Measurements from ENCODE around the gene LRRC74B. TPM values are rescaled to one million over a fixed set of nuclear protein-coding genes. Genes with fewer than 3 reads are reported as not detected.
"Not testable (repeated sequence)": the region's sequence is repeated elsewhere in the genome, so short reads cannot be mapped to it uniquely, and the experiment has no call there.

LRRC74B gene
- total RNA-seq, 1 experiment from 2014 or later, result not detected

DNA sequence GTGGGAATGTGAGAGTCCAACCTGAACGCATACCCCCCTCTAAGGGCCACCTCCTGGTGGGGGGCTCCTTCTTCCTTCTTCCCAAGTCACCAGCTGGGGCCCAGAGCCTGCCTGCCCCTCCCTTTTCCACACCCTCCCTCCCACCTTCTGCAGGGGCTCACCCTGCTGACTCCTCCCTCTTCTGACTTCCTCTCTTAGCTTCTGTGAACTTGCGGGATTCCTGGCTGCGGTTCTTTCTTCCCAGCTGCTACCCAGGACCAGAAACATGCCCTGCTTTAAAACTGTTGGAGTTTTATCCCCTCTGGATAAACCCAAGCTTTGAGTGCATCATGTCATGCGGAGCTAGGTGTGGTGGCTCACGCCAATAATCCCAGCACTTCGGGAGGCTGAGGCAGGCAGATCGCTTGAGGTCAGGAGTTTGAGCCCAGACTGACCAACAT, 10.2 kb downstream of the LRRC74B start:
- no peaks in the 10 kb centered on the region for H3K79me2 ChIP-seq (ENCODE audit: low read depth)
- H3K9me3 ChIP-seq (ENCODE audit: insufficient read depth, low read depth), result no peaks in the 10 kb centered on the region
- H3K4me3 ChIP-seq, result no peak overlapping the region
- no peak for TF ChIP-seq EZH2 (IDR thresholded peaks at IDR 0.05; ENCODE audit: low read depth)
- TF ChIP-seq, protein P1, sequence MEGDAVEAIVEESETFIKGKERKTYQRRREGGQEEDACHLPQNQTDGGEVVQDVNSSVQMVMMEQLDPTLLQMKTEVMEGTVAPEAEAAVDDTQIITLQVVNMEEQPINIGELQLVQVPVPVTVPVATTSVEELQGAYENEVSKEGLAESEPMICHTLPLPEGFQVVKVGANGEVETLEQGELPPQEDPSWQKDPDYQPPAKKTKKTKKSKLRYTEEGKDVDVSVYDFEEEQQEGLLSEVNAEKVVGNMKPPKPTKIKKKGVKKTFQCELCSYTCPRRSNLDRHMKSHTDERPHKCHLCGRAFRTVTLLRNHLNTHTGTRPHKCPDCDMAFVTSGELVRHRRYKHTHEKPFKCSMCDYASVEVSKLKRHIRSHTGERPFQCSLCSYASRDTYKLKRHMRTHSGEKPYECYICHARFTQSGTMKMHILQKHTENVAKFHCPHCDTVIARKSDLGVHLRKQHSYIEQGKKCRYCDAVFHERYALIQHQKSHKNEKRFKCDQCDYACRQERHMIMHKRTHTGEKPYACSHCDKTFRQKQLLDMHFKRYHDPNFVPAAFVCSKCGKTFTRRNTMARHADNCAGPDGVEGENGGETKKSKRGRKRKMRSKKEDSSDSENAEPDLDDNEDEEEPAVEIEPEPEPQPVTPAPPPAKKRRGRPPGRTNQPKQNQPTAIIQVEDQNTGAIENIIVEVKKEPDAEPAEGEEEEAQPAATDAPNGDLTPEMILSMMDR (conservative IDR thresholded peaks at IDR 0.05), result no peak
- BruUV-seq (replicated peaks), result no TSS peak
- no peaks in the 10 kb centered on the region for H4K20me1 ChIP-seq (ENCODE audit: insufficient read depth)
- no peaks in the 10 kb centered on the region for H3K9me2 ChIP-seq (ENCODE audit: insufficient read depth)
- no peak overlapping the region for H3K4me2 ChIP-seq
- no peaks in the 10 kb centered on the region for H3K4me1 ChIP-seq (replicated peaks; ENCODE audit: insufficient read depth)
- no peak for DNase-seq
- H3F3A ChIP-seq (ENCODE audit: insufficient read depth, low read depth), result no peaks in the 10 kb centered on the region
- H3K27me3 ChIP-seq (ENCODE audit: insufficient read depth, low read depth), result no peaks in the 10 kb centered on the region
- ChIA-PET CTCF (no interaction called here), POLR2A (ENCODE audit: unreplicated experiment) (interaction anchor here (0.6 kb wide), 1 partner anchor 89 kb away, joined by 6 read pairs; the partner anchor contains the start of gene AIFM3)
- H3K36me3 ChIP-seq (ENCODE audit: low read depth), result no peaks in the 10 kb centered on the region
- intact Hi-C loops (cut with micrococcal nuclease; ENCODE audit: unreplicated experiment), result no loop called here
- no peak overlapping the region for H3K27ac ChIP-seq
- H2AFZ ChIP-seq, result no peak overlapping the region

DNA sequence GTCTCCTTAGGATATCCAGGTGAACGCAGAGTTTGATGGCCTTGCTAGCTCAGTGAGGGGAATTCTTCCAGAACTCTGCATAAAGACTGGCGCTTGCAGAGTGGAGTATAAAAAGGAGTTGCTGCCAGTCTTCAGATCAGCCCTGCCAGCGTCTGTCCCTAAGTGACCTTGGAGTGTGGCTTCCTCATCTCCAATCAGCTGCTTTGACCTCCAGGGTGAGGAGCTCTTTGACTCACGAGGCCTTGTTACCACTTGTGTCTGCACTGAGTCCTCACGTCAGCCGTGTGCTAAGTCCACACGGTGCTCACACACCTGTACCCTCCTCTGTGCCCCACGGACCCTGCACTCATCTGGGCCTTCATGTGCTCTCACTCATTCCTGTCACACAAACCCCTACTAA, 14.6 kb downstream of the LRRC74B start:
- H3K4me2 ChIP-seq; H3K9me3 ChIP-seq (ENCODE audit: insufficient read depth, low read depth); intact Hi-C loops (cut with micrococcal nuclease; ENCODE audit: unreplicated experiment); H3K79me2 ChIP-seq (ENCODE audit: low read depth); H3K36me3 ChIP-seq (ENCODE audit: low read depth); POLR2A ChIA-PET (ENCODE audit: unreplicated experiment); H3K27ac ChIP-seq; H3K4me3 ChIP-seq; H3K4me1 ChIP-seq (replicated peaks; ENCODE audit: insufficient read depth); H3K9me2 ChIP-seq (ENCODE audit: insufficient read depth); H2AFZ ChIP-seq; DNase-seq; H3K27me3 ChIP-seq (ENCODE audit: insufficient read depth, low read depth); H3F3A ChIP-seq (ENCODE audit: insufficient read depth, low read depth); BruUV-seq (replicated peaks); CTCF ChIA-PET; H4K20me1 ChIP-seq (ENCODE audit: insufficient read depth): not testable (repeated sequence)

DNA sequence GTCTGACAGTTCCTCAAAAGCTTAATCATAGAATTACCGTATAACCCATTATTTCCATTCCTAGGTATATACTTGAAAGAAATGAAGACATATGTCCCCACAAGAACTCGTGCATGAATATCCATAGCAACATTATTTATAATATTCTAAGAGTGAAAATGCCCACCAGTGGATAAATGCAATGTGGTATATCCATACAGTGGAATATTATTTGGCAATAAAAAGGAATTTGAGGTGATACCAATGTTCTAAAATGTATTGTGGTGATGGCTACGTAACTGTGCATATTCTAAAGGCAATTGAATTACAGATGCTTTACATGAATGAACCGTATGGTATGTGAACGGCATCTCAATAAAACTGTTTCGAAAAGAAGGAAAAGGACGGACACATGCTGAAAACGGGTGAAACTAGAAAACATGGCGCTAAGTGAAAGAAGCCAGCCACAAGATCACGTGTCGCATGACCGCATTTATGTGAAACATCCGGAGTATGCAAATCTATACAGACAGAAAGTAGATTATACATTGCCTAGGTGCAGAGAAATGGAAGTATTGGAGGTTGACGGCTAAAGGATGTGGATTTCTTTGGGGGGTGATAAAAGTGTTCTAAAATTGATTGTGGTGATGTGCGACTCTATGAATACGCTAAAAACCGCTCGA, 16.0 kb downstream of the LRRC74B start:
- H3K27ac ChIP-seq; DNase-seq; BruUV-seq (replicated peaks); H3K4me3 ChIP-seq; H3K36me3 ChIP-seq (ENCODE audit: low read depth); H3K27me3 ChIP-seq (ENCODE audit: insufficient read depth, low read depth); H3F3A ChIP-seq (ENCODE audit: insufficient read depth, low read depth); H3K9me3 ChIP-seq (ENCODE audit: insufficient read depth, low read depth); H3K9me2 ChIP-seq (ENCODE audit: insufficient read depth); POLR2A ChIA-PET (ENCODE audit: unreplicated experiment); H3K4me2 ChIP-seq; intact Hi-C loops (cut with micrococcal nuclease; ENCODE audit: unreplicated experiment); H2AFZ ChIP-seq; H4K20me1 ChIP-seq (ENCODE audit: insufficient read depth); H3K4me1 ChIP-seq (replicated peaks; ENCODE audit: insufficient read depth); H3K79me2 ChIP-seq (ENCODE audit: low read depth): not testable (repeated sequence)
- CTCF ChIA-PET, result interaction anchor here (0.6 kb wide), 1 partner anchor 8 kb away, joined by 3 read pairs; no protein-coding TSS in a partner anchor

DNA sequence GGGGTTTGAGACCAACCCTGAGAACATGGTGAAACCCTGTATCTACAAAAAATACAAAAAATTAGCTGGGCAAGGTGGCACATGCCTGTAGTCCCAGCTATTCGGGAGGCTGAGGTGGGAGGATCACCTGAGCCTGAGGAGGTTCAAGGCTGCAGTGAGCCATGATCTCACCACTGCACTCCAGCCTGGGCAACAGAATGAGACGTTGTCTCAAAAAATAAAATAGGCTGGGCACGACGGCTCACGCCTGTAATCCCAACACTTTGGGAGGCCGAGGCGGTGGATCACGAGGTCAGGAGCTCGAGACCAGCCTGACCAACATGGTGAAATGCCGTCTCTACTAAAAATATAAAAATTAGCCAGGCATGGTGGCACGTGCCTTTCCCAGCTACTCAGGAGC, 18.7 kb downstream of the LRRC74B start:
- H3K79me2 ChIP-seq (ENCODE audit: low read depth); H3K4me2 ChIP-seq; POLR2A ChIA-PET (ENCODE audit: unreplicated experiment); DNase-seq; H3K4me3 ChIP-seq; H3K27ac ChIP-seq; H4K20me1 ChIP-seq (ENCODE audit: insufficient read depth); H3K27me3 ChIP-seq (ENCODE audit: insufficient read depth, low read depth); BruUV-seq (replicated peaks); H3K9me2 ChIP-seq (ENCODE audit: insufficient read depth); intact Hi-C loops (cut with micrococcal nuclease; ENCODE audit: unreplicated experiment); H2AFZ ChIP-seq; H3K4me1 ChIP-seq (replicated peaks; ENCODE audit: insufficient read depth); H3K9me3 ChIP-seq (ENCODE audit: insufficient read depth, low read depth); H3K36me3 ChIP-seq (ENCODE audit: low read depth); H3F3A ChIP-seq (ENCODE audit: insufficient read depth, low read depth): not testable (repeated sequence)
- CTCF ChIA-PET, result interaction anchor here (0.7 kb wide), 1 partner anchor 179 kb away, joined by 3 read pairs; no protein-coding TSS in a partner anchor

Data from PC-9 (cell line).